Activated CD8-positive, alpha-beta memory T cell treated with anti-CD3 and anti-CD28 coated beads for 4 hours (primary cell): ENCODE data around the gene CNDP2.

Experiments
- DNase-seq, 2 donors: peaks; one replicate each; pipeline ENCODE4 v3.0.0-alpha.2; 2020; ENCODE audit warnings: low read depth in 2 of 2

Gene CNDP2

GRCh38 chr18:74495581-74496507, at the start of gene CNDP2:
Gene CNDP2, plus strand, starts transcription at chr18:74496363. Its CDS starts 3,611 bp downstream, at chr18:74499974.
- DNase-seq: peak; percentile 97 to 99

GRCh38 chr18:74446631-74447403, 49.3 kb upstream of the CNDP2 start:
- no peak for DNase-seq

DNA sequence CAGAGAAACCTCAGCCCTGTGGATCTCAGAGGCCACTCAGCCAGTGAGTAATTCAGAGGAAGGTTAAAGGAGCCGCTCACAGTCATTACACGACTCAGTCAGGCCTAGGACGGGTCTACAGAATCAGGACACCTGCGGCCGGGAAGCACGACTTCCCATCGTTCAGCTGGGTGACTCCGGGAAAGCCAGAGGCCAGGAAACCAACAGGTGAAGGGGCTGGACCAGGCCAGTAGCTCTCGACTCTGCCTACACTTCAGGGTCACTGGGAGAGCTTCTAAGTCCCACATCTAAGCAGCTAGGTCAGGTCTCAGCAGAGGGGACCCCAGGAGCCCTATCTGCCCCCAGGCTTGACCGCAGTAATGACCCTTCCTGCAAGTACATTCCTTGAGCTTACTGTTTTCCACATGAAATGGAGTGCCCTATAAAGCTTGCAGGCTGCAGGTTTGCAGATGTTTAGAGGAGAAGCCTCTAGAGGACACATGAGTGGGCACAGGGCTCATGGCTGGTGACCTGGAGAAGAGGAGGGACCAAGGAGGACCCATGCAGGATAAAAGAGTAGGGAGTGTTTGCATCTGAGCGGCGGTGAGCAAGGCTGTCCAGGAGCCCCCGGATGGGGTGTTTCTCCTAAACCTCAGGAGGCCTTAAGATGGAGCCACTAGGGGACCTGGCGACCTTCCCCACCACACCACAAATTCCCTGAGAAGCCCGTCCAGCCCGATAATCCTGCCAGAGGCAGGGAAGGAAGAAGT, 48.6 kb upstream of the CNDP2 start:
- no peak for DNase-seq

- no peak for DNase-seq
These were observed 45.5 kb upstream of the CNDP2 start for GRCh38 chr18:74450626-74451025.

DNA sequence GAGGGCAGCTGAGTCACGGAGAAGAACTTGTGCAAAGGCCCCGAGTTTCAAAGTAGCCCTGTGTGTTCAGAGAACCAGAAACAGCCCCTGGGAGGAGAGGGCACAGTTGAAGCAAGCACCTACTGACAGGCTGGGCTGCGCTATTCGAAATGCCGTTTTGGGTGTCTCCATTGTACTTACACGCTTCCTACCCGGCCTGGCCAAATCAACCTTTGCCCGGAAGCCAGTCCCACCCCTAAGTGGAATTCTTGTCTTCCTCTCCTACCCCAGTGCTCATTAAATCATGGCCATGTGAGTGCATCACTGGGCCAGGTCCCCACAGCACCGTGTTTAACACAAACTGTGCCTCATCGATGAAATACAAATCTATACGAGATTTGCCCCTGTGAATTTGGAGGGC, 45.0 kb upstream of the CNDP2 start:
- no peak for DNase-seq

- DNase-seq: no peak
These were observed 43.1 kb upstream of the CNDP2 start for GRCh38 chr18:74453016-74453566.

GRCh38 chr18:74453642-74454198, 42.4 kb upstream of the CNDP2 start:
- DNase-seq: no peak

DNA sequence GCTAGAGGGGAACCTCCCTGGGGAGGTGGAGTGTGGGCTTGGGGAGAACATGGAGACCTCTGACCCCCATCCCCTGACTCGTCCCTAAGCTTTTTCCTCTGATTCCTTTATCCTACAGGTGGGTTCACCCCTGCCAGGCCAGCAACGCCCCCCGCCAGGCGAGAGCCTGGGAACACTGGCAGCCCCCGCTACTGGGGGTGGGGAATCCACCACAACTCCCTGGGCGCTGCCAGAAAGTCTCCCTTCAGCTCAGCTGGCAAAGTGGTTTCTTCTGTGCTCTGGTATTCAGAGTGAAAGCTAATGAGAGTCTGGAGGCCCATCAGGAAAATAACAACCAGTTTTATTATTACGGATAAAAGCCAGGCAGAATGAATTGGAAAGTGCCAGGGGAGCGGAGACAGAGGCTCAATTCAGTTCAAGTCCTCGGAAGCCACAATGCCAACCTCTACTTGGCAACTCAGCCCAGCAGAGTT, 41.8 kb upstream of the CNDP2 start:
- DNase-seq: no peak

GRCh38 chr18:74455386-74455785, 40.8 kb upstream of the CNDP2 start:
- no peak for DNase-seq

- DNase-seq: no peak
These were observed 40.2 kb upstream of the CNDP2 start for GRCh38 chr18:74456017-74456348.

DNA sequence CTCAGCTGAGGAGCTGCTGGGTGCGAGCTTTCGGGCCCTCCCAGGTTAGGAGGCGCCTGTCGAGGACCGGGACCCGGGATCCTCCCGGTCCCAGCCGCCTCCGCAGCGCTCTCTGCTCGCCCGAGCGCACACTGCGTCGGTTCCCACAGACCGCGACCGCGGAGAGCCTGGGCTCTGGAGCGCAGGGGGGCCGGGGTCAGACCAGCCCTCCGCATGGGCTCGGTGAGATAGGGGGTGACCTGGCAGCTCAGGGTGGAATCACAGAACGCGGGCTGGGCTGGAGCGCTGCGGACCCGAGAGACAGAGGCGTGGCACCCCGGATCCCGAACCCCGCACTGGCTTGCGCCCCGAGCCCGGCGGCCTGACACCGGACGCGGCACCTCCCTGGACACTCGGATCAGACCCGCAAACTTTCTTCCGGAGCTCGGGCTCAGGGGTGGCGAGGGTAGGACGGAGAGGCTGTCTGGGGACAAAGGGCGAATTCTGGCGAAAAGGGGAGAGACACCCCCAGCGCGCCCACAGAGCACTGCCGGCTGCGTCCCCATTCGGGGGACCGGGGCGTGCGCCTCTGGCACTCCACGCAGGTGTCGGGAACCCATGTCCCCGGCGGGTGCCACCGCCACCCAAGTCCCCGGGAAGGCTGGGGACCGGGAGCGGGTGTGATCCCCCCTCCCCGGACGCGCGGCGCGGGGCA, 39.7 kb upstream of the CNDP2 start:
- DNase-seq: no peak

DNA sequence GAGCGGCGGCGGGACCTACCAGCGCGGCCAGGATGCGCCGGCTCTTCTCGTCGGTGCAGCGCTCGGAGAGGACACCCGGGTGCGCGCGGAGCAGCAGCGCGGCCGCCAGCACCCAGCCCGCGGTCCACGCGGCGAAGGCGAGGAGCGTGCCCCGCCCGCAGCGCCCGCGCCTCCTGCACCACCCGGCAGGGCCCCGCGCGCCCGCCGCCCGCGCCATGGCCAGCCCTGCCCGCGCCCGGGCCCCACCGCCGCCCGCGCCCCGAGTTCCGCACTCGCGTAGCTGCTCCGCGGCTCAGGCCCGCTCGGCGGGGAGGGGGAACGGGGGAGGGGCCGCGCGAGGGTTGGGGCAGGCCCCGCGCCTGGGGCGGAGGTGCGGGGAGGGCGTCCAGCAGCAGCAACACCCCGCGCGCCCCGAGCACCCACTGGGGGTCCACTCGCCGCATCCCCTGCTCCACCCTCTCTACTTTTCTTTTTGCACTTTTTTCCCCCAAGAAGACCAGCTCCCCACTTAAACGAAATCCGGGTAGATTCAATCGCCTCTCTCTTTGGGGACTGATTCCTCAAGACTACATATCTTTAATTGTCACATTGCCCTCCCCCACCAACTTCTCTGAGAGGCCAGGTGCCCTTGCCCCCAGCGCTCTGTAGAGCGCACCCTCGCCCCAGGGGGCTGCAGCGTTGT, 39.0 kb upstream of the CNDP2 start, which contains the start of gene DIPK1C:
DIPK1C (minus strand) TSS at position 266 of the 682 bp plus-strand sequence; CDS start at position 217, 49 bp downstream.
- no peak for DNase-seq

DNA sequence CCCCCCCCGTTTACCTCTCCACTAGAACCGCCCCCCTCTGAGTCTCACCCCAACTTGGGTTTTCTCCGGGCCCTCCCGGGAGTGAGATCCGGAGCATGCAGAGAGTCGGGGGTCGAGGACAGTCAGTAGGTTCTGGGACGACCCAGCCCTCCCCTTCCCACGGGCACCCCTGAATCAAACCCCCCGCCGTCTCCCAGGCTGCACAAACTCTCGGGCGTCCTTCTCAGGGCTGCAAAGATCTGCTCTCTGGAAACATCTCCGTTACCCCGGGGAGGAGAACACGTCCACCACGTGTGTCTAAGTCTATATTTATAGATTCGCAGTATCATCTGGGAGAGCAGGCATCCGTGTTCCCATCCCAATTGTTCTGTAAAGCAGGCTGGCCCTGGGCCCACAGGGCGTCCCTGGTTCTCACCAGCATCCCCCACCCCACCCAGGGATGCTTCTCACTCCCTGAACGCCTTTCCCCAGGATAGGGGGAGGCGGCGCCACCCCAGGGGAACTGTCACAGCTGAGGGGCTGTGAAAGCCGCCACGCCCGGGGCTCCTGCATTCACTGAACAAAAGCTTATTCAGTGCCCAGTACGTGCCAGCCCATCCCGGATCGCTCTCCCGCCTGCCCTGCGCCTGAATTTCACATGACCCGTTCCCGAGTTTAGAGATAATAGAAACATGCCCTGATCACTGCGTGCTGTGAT, 38.3 kb upstream of the CNDP2 start:
- no peak for DNase-seq

- DNase-seq: no peak
These were observed 36.3 kb upstream of the CNDP2 start for GRCh38 chr18:74459889-74460288.

GRCh38 chr18:74460825-74461224, 35.3 kb upstream of the CNDP2 start:
- no peak for DNase-seq

- no peak for DNase-seq
These were observed 32.9 kb upstream of the CNDP2 start for GRCh38 chr18:74463254-74463653.

- DNase-seq: no peak
These were observed 32.2 kb upstream of the CNDP2 start for GRCh38 chr18:74463983-74464382.

GRCh38 chr18:74465775-74466174, 30.4 kb upstream of the CNDP2 start:
- DNase-seq: no peak

GRCh38 chr18:74468547-74469061, 27.6 kb upstream of the CNDP2 start:
- no peak for DNase-seq
